Osteocyte (in vitro differentiated cells): ENCODE measurements around the gene CACYBP. TPM values are rescaled to one million over a fixed set of nuclear protein-coding genes. Genes with fewer than 3 reads are reported as not detected.

ENCODE experiments used
- DNase-seq: peaks from one replicate; pipeline ENCODE4 v3.0.0; 2021; ENCODE audit warnings: mixed read lengths; ENCODE audit not compliant: unreplicated experiment; ENCODE audit errors: extremely low spot score
- H3K27ac Mint-ChIP-seq: one replicate; pipeline ENCODE4 v1.8.0; 2021; ENCODE audit warnings: mild to moderate bottlenecking, mixed read lengths; ENCODE audit not compliant: unreplicated experiment
- H3K27me3 Mint-ChIP-seq: one replicate; pipeline ENCODE4 v1.8.0; 2021; ENCODE audit warnings: mixed read lengths; ENCODE audit not compliant: unreplicated experiment
- H3K36me3 Mint-ChIP-seq: one replicate; pipeline ENCODE4 v1.8.0; 2021; ENCODE audit warnings: mixed read lengths; ENCODE audit not compliant: unreplicated experiment
- H3K4me1 Mint-ChIP-seq: one replicate; pipeline ENCODE4 v1.8.0; 2021; ENCODE audit warnings: mixed read lengths; ENCODE audit not compliant: unreplicated experiment
- H3K4me3 Mint-ChIP-seq: one replicate; pipeline ENCODE4 v1.8.0; 2021; ENCODE audit warnings: mild to moderate bottlenecking, moderate library complexity, mixed read lengths; ENCODE audit not compliant: unreplicated experiment
- H3K9me3 Mint-ChIP-seq: one replicate; pipeline ENCODE4 v1.8.0; 2021; ENCODE audit warnings: mixed read lengths; ENCODE audit not compliant: unreplicated experiment
- CTCF ChIP-seq: fragments of 200-600 bp; sonication (generic); IDR thresholded peaks from 2 replicates; pipeline ENCODE4 v1.5.0; 2021; ENCODE audit warnings: antibody characterized with exemption, mild to moderate bottlenecking, moderate library complexity
- total RNA-seq: library from RNA; stranded (reverse); gene quantifications from 2 replicates; pipeline ENCODE4 v1.2.1, GENCODE V29; 2021

CACYBP gene
- total RNA-seq, 1 donor from 2014 or later, result 58.3 TPM

GRCh38 chr1:175024773-175025172 is 25.0 kb downstream of the CACYBP start:
- Mint-ChIP-seq H3K27ac (peak overlapping the region; percentile 99), H3K4me3 (no peak overlapping the region), H3K36me3 (no peaks in the 10 kb centered on the region), H3K9me3 (peaks cover 6% of the 10 kb centered on the region), H3K4me1 (peaks cover 24% of the 10 kb centered on the region), H3K27me3 (no peaks in the 10 kb centered on the region)
- TF ChIP-seq CTCF, result no peak
- DNase-seq, result no peak

DNA sequence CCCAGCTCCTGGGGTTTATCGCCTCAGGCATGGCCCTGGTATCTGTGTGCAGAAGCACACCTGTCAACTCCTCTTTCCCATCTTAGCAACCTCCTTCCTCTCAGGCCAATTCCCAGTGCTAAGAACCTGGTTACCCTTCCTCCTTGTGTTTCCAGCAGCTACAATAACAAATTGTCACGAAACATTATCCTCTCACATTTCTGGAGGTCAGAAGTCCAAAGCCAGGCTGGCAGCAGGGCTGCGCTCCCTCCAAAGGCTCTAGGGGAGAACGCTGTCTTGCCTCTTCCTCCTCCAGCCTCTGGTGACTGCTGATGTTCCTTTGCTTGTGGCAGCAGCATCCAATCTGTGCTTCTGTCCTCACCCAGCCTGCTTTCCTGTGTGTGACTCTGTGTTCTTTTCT is 34.2 kb downstream of the CACYBP start:
- no peak overlapping the region for H3K27ac Mint-ChIP-seq

DNA sequence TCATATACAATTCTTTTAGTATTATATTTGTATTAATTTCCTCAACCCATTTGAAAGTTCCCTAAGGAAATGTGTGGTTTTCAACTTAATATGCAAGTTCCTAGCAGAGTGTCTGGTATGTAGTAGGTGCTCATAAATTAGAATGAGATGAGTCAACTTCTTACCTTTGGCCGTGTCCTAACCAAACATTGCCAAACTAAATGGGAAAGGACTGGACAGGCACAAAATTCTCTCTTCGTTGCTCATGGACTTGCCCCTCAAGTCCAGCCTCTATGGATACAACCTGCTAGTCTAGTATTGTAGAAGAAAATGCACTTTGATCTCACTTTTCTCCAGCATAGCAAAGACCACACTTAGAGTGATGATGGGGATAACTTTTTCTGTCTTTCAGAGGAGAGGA is 35.0 kb downstream of the CACYBP start:
- Mint-ChIP-seq H3K4me3 (no peak overlapping the region), H3K9me3 (no peaks in the 10 kb centered on the region), H3K27ac (no peak overlapping the region), H3K36me3 (no peaks in the 10 kb centered on the region), H3K4me1 (peaks cover 12% of the 10 kb centered on the region), H3K27me3 (no peaks in the 10 kb centered on the region)
- no peak for DNase-seq
- TF ChIP-seq CTCF, result no peak

More for the DNA sequence above, 34.2 kb downstream of the CACYBP start:
- Mint-ChIP-seq H3K9me3 (no peaks in the 10 kb centered on the region), H3K27me3 (no peaks in the 10 kb centered on the region), H3K36me3 (no peaks in the 10 kb centered on the region), H3K4me3 (no peak overlapping the region), H3K4me1 (peaks cover 14% of the 10 kb centered on the region)
- no peak for TF ChIP-seq CTCF
- DNase-seq, result no peak

GRCh38 chr1:175035865-175036264 is 36.1 kb downstream of the CACYBP start:
- H3K4me3 Mint-ChIP-seq, result no peak overlapping the region
- no peak for TF ChIP-seq CTCF
- H3K9me3 Mint-ChIP-seq, result no peaks in the 10 kb centered on the region
- H3K4me1 Mint-ChIP-seq, result peaks cover 12% of the 10 kb centered on the region
- H3K27ac Mint-ChIP-seq, result no peak overlapping the region
- no peaks in the 10 kb centered on the region for H3K36me3 Mint-ChIP-seq
- H3K27me3 Mint-ChIP-seq, result no peaks in the 10 kb centered on the region
- no peak for DNase-seq

- Mint-ChIP-seq H3K27ac (no peak overlapping the region), H3K27me3 (no peaks in the 10 kb centered on the region), H3K4me1 (peaks cover 12% of the 10 kb centered on the region), H3K9me3 (no peaks in the 10 kb centered on the region), H3K4me3 (no peak overlapping the region), H3K36me3 (no peaks in the 10 kb centered on the region)
- DNase-seq, result no peak
- no peak for TF ChIP-seq CTCF
These were observed 36.7 kb downstream of the CACYBP start for GRCh38 chr1:175036476-175036875.
